ENCODE data around the gene HNRNPAB. TPM values are rescaled to one million over a fixed set of nuclear protein-coding genes. Genes with fewer than 3 reads are reported as not detected.

HNRNPAB gene
- total and polyA plus RNA-seq, 5 donors from 2014 or later, result 63.1 to 79.5 (median 65.7) TPM

GRCh38 chr5:178204935-178205748 is 809 bp downstream of the HNRNPAB start:
- peak overlapping the region; percentile 93 for H3K4me3 ChIP-seq (ENCODE audit: low read depth, low read length)
- peaks cover 34% of the 10 kb centered on the region for H3K4me1 ChIP-seq (ENCODE audit: control insufficient read depth, insufficient read depth, low read length, poor library complexity, severe bottlenecking)
- H3K27me3 ChIP-seq (ENCODE audit: control insufficient read depth, insufficient read depth, low read length), result no peaks in the 10 kb centered on the region
- DNase-seq, result peak; percentile 55 to 86 (median 67)
- H3K27ac Mint-ChIP-seq, result peak overlapping the region in 2 of 3 donors; percentile 63 to 88
- H3K4me3 Mint-ChIP-seq, result peak overlapping the region; percentile 87 to 100 (median 91)
- peaks cover 35% of the 10 kb centered on the region for H3K36me3 Mint-ChIP-seq
- peak; percentile 27 to 43 for ATAC-seq (ENCODE audit: low read depth in 2 of 2)
- H3K27me3 Mint-ChIP-seq, result no peaks in the 10 kb centered on the region
- H3K27ac ChIP-seq (ENCODE audit: insufficient read depth, low read length, poor library complexity, severe bottlenecking), result peak overlapping the region; percentile 76
- no peaks in the 10 kb centered on the region for H3K9me3 ChIP-seq (ENCODE audit: control insufficient read depth in 2 of 2, low read length in 2 of 2)
- H3K9me3 Mint-ChIP-seq, result peaks cover 0 to 2% (median 0%) of the 10 kb centered on the region in 7 donors
- H3K36me3 ChIP-seq (ENCODE audit: control insufficient read depth, insufficient read depth, low read length), result peaks cover 38% of the 10 kb centered on the region
- peaks cover 5 to 43% (median 33%) of the 10 kb centered on the region in 4 donors for H3K4me1 Mint-ChIP-seq

GRCh38 chr5:178205749-178206047 is 1.4 kb downstream of the HNRNPAB start:
- ATAC-seq (ENCODE audit: low read depth in 2 of 2) (no peak), DNase-seq (no peak)
- Mint-ChIP-seq H3K36me3 (peaks cover 35% of the 10 kb centered on the region), H3K9me3 (peaks cover 0 to 2% (median 0%) of the 10 kb centered on the region in 7 donors), H3K27ac (peak overlapping the region in 2 of 3 donors; percentile 63 to 88), H3K27me3 (no peaks in the 10 kb centered on the region), H3K4me3 (peak overlapping the region; percentile 87 to 92 (median 90)), H3K4me1 (peaks cover 5 to 48% (median 34%) of the 10 kb centered on the region in 4 donors)
- Histone ChIP-seq H3K27ac (ENCODE audit: insufficient read depth, low read length, poor library complexity, severe bottlenecking) (peak overlapping the region; percentile 76), H3K36me3 (ENCODE audit: control insufficient read depth, insufficient read depth, low read length) (peaks cover 44% of the 10 kb centered on the region), H3K4me3 (ENCODE audit: low read depth, low read length) (peak overlapping the region; percentile 93), H3K9me3 (ENCODE audit: control insufficient read depth in 2 of 2, low read length in 2 of 2) (no peaks in the 10 kb centered on the region), H3K4me1 (ENCODE audit: control insufficient read depth, insufficient read depth, low read length, poor library complexity, severe bottlenecking) (peaks cover 34% of the 10 kb centered on the region), H3K27me3 (ENCODE audit: control insufficient read depth, insufficient read depth, low read length) (no peaks in the 10 kb centered on the region)

GRCh38 chr5:178206166-178207101 is 2.1 kb downstream of the HNRNPAB start:
- ATAC-seq (ENCODE audit: low read depth in 2 of 2), result no peak
- peak overlapping the region; percentile 63 to 92 (median 88) for H3K27ac Mint-ChIP-seq
- peak overlapping the region; percentile 76 for H3K27ac ChIP-seq (ENCODE audit: insufficient read depth, low read length, poor library complexity, severe bottlenecking)
- H3K27me3 Mint-ChIP-seq, result no peaks in the 10 kb centered on the region
- DNase-seq, result peak in 2 of 3 donors; percentile 21 to 59
- H3K4me1 Mint-ChIP-seq, result peaks cover 5 to 51% (median 35%) of the 10 kb centered on the region in 4 donors
- peak overlapping the region; percentile 87 to 92 (median 90) for H3K4me3 Mint-ChIP-seq
- no peaks in the 10 kb centered on the region for H3K9me3 ChIP-seq (ENCODE audit: control insufficient read depth in 2 of 2, low read length in 2 of 2)
- H3K36me3 ChIP-seq (ENCODE audit: control insufficient read depth, insufficient read depth, low read length), result peaks cover 51% of the 10 kb centered on the region
- peaks cover 34% of the 10 kb centered on the region for H3K4me1 ChIP-seq (ENCODE audit: control insufficient read depth, insufficient read depth, low read length, poor library complexity, severe bottlenecking)
- H3K36me3 Mint-ChIP-seq, result peaks cover 38% of the 10 kb centered on the region
- no peaks in the 10 kb centered on the region for H3K27me3 ChIP-seq (ENCODE audit: control insufficient read depth, insufficient read depth, low read length)
- H3K9me3 Mint-ChIP-seq, result peaks cover 0 to 2% (median 0%) of the 10 kb centered on the region in 7 donors
- peak overlapping the region; percentile 93 for H3K4me3 ChIP-seq (ENCODE audit: low read depth, low read length)

GRCh38 chr5:178207183-178207916 is 3.0 kb downstream of the HNRNPAB start:
- Mint-ChIP-seq H3K9me3 (peaks cover 0 to 2% (median 0%) of the 10 kb centered on the region in 7 donors), H3K27ac (peak overlapping the region in 1 of 3 donors; percentile 92), H3K4me3 (peak overlapping the region; percentile 23 to 90 (median 60)), H3K27me3 (no peaks in the 10 kb centered on the region), H3K36me3 (peaks cover 39% of the 10 kb centered on the region), H3K4me1 (peaks cover 5 to 51% (median 35%) of the 10 kb centered on the region in 4 donors)
- Histone ChIP-seq H3K27me3 (ENCODE audit: control insufficient read depth, insufficient read depth, low read length) (no peaks in the 10 kb centered on the region), H3K4me3 (ENCODE audit: low read depth, low read length) (peak overlapping the region; percentile 93), H3K4me1 (ENCODE audit: control insufficient read depth, insufficient read depth, low read length, poor library complexity, severe bottlenecking) (peaks cover 34% of the 10 kb centered on the region), H3K9me3 (ENCODE audit: control insufficient read depth in 2 of 2, low read length in 2 of 2) (no peaks in the 10 kb centered on the region), H3K36me3 (ENCODE audit: control insufficient read depth, insufficient read depth, low read length) (peaks cover 60% of the 10 kb centered on the region), H3K27ac (ENCODE audit: insufficient read depth, low read length, poor library complexity, severe bottlenecking) (peak overlapping the region; percentile 6)
- DNase-seq (no peak), ATAC-seq (ENCODE audit: low read depth in 2 of 2) (no peak)

- Mint-ChIP-seq H3K27ac (no peak overlapping the region), H3K27me3 (no peaks in the 10 kb centered on the region), H3K4me1 (peaks cover 5 to 53% (median 35%) of the 10 kb centered on the region in 4 donors), H3K9me3 (peaks cover 0 to 2% (median 0%) of the 10 kb centered on the region in 7 donors), H3K36me3 (peaks cover 39% of the 10 kb centered on the region), H3K4me3 (peak overlapping the region in 3 of 4 donors; percentile 19 to 87 (median 21))
- Histone ChIP-seq H3K36me3 (ENCODE audit: control insufficient read depth, insufficient read depth, low read length) (peaks cover 66% of the 10 kb centered on the region), H3K27me3 (ENCODE audit: control insufficient read depth, insufficient read depth, low read length) (no peaks in the 10 kb centered on the region), H3K4me3 (ENCODE audit: low read depth, low read length) (no peak overlapping the region), H3K4me1 (ENCODE audit: control insufficient read depth, insufficient read depth, low read length, poor library complexity, severe bottlenecking) (peaks cover 34% of the 10 kb centered on the region), H3K27ac (ENCODE audit: insufficient read depth, low read length, poor library complexity, severe bottlenecking) (peak overlapping the region; percentile 14), H3K9me3 (ENCODE audit: control insufficient read depth in 2 of 2, low read length in 2 of 2) (no peaks in the 10 kb centered on the region)
- DNase-seq (no peak), ATAC-seq (ENCODE audit: low read depth in 2 of 2) (no peak)
These were observed 3.6 kb downstream of the HNRNPAB start for GRCh38 chr5:178207917-178208280.

- H3K4me1 Mint-ChIP-seq, result peaks cover 5 to 54% (median 36%) of the 10 kb centered on the region in 4 donors
These were observed 4.4 kb downstream of the HNRNPAB start for GRCh38 chr5:178208540-178209227.

More at GRCh38 chr5:178208540-178209227, 4.4 kb downstream of the HNRNPAB start:
- H3K4me3 ChIP-seq (ENCODE audit: low read depth, low read length), result no peak overlapping the region
- H3K27me3 ChIP-seq (ENCODE audit: control insufficient read depth, insufficient read depth, low read length), result no peaks in the 10 kb centered on the region
- peaks cover 39% of the 10 kb centered on the region for H3K36me3 Mint-ChIP-seq
- ATAC-seq (ENCODE audit: low read depth in 2 of 2) (no peak), DNase-seq (no peak)
- peak overlapping the region; percentile 14 for H3K27ac ChIP-seq (ENCODE audit: insufficient read depth, low read length, poor library complexity, severe bottlenecking)
- no peaks in the 10 kb centered on the region for H3K9me3 ChIP-seq (ENCODE audit: control insufficient read depth in 2 of 2, low read length in 2 of 2)
- H3K4me1 ChIP-seq (ENCODE audit: control insufficient read depth, insufficient read depth, low read length, poor library complexity, severe bottlenecking), result peaks cover 33% of the 10 kb centered on the region
- peaks cover 0 to 2% (median 0%) of the 10 kb centered on the region in 7 donors for H3K9me3 Mint-ChIP-seq
- no peak overlapping the region for H3K27ac Mint-ChIP-seq
- peak overlapping the region in 2 of 4 donors; percentile 47 to 60 for H3K4me3 Mint-ChIP-seq
- no peaks in the 10 kb centered on the region for H3K27me3 Mint-ChIP-seq
- peaks cover 73% of the 10 kb centered on the region for H3K36me3 ChIP-seq (ENCODE audit: control insufficient read depth, insufficient read depth, low read length)

Data from CD4-positive, CD25-positive, alpha-beta regulatory T cell (primary cell).